GM12878 (cell line): ENCODE measurements around the gene CBFA2T3. TPM values are rescaled to one million over a fixed set of nuclear protein-coding genes. Genes with fewer than 3 reads are reported as not detected.

Experiments
- ATAC-seq: fragments of 200-7000 bp; cut with Tn5 transposase; 3 replicates; pipeline ENCODE4 v1.9.1; 2020; ENCODE audit warnings: mild to moderate bottlenecking, moderate library complexity
- BruUV-seq: library from RNA; stranded (reverse); fragments of 400-500 nt; replicated peaks from 2 replicates; lab custom pipeline; 2021; lab: Mats Ljungman, UMichigan
- CTCF ChIA-PET: fragments of 300-600 bp; sonication (Branson Sonifier 250); formaldehyde crosslinking; extraction: SDS; loops from one replicate; lab custom pipeline; 2021; ENCODE audit warnings: inconsistent platforms; lab: Yijun Ruan, JAX
- POLR2A ChIA-PET: fragments of 350-600 bp; formaldehyde crosslinking; extraction: SDS; loops from one replicate; lab custom pipeline; 2021; ENCODE audit warnings: inconsistent platforms; lab: Charles Lee
- RAD21 ChIA-PET: fragments of 300-600 bp; sonication (Branson Sonifier 250); formaldehyde crosslinking; loops from one replicate; lab custom pipeline; 2023; ENCODE audit warnings: antibody characterized with exemption; ENCODE audit not compliant: unreplicated experiment; lab: Charles Lee
- SMC1A ChIA-PET: fragments of 300-600 bp; sonication (Branson Sonifier 250); formaldehyde crosslinking; loops from one replicate; lab custom pipeline; 2023; ENCODE audit not compliant: unreplicated experiment, uncharacterized antibody; lab: Charles Lee
- DNase-seq: peaks from one replicate; pipeline ENCODE4 v3.0.0-alpha.2; 2011; ENCODE audit warnings: low read depth, low spot score
- FAIRE-seq: peaks from 3 replicates; lab custom pipeline; 2011; peaks lifted over from hg19 to GRCh38; lab: Jason Lieb, UNC
- H2AFZ ChIP-seq: 2 replicates; pipeline ENCODE4 v1.6.0; 2011; ENCODE audit warnings: low read depth, low read length, control low read depth; ENCODE audit not compliant: control insufficient read depth
- H3K27ac ChIP-seq: 2 replicates; pipeline ENCODE4 v1.5.1; 2011; ENCODE audit warnings: control low read depth; ENCODE audit not compliant: control insufficient read depth, insufficient read depth
- H3K27me3 ChIP-seq, 2 experiments: replicated peaks in 1 of 2; 2 replicates each; pipeline versions ENCODE4 v1.6.0 to v1.6.1; 2011; ENCODE audit warnings: low read length in 1 of 2; ENCODE audit not compliant: control insufficient read depth in 2 of 2, insufficient read depth in 2 of 2
- H3K36me3 ChIP-seq, 2 experiments: 2 replicates each; pipeline ENCODE4 v1.5.1; 2011; ENCODE audit warnings: low read length in 1 of 2; ENCODE audit not compliant: control insufficient read depth in 2 of 2, insufficient read depth in 2 of 2
- H3K4me1 ChIP-seq: 2 replicates; pipeline ENCODE4 v1.6.1; 2011; ENCODE audit warnings: mild to moderate bottlenecking, low read length, moderate library complexity, mixed read lengths; ENCODE audit not compliant: control insufficient read depth, insufficient read depth
- H3K4me2 ChIP-seq: 2 replicates; pipeline ENCODE4 v1.6.0; 2011; ENCODE audit warnings: control low read depth; ENCODE audit not compliant: control insufficient read depth, insufficient read depth
- H3K4me3 ChIP-seq: fragments of 200-600 bp; sonication (generic); 2 replicates; pipeline ENCODE4 v1.5.1; 2016
- H3K79me2 ChIP-seq: 2 replicates; pipeline ENCODE4 v1.6.0; 2011; ENCODE audit warnings: low read length; ENCODE audit not compliant: control insufficient read depth, insufficient read depth
- H3K9ac ChIP-seq: 2 replicates; pipeline ENCODE4 v1.8.0; 2011; ENCODE audit warnings: low read length, control low read depth, mixed read lengths; ENCODE audit not compliant: control insufficient read depth, insufficient read depth
- H3K9me3 ChIP-seq: replicated peaks from 3 replicates; pipeline ENCODE4 v1.5.1; 2011; ENCODE audit warnings: mild to moderate bottlenecking, low read length; ENCODE audit not compliant: control insufficient read depth, insufficient read depth
- H4K20me1 ChIP-seq: 2 replicates; pipeline ENCODE4 v1.6.0; 2011; ENCODE audit not compliant: control insufficient read depth, insufficient read depth
- BHLHE40 ChIP-seq, 2 experiments: fragments of 450-650 bp in 1 of 2; IDR thresholded peaks; 2 replicates each; pipeline ENCODE4 v1.6.1; 2011 to 2017; ENCODE audit warnings: low read depth in 2 of 2, borderline replicate concordance in 1 of 2, improper control_type of control experiment in 1 of 2, low read length in 1 of 2, mild to moderate bottlenecking in 1 of 2
- CBX5 ChIP-seq: sonication (generic); IDR thresholded peaks from 2 replicates; pipeline ENCODE4 v1.6.1; 2016; ENCODE audit warnings: low read depth, moderate library complexity, mild to moderate bottlenecking, inconsistent platforms
- CTCF ChIP-seq, 3 experiments: IDR thresholded peaks in 2 of 3; conservative IDR thresholded peaks in 1 of 3; 2 replicates each; pipeline ENCODE4 v1.5.1; 2011; ENCODE audit warnings: low read depth in 3 of 3, low read length in 3 of 3, mild to moderate bottlenecking in 3 of 3, control low read depth in 2 of 3, moderate library complexity in 2 of 3, inconsistent platforms in 1 of 3, mixed read lengths in 1 of 3; ENCODE audit not compliant: control insufficient read depth in 2 of 3, insufficient read depth in 1 of 3; ENCODE audit errors: extremely low read depth in 1 of 3
- EGR1 ChIP-seq, 2 experiments: IDR thresholded peaks; 1 replicate in 1 of 2; 2 replicates in 1 of 2; pipeline ENCODE4 v1.6.1; 2011 to 2012; ENCODE audit warnings: low read depth in 2 of 2, low read length in 2 of 2, borderline replicate concordance in 1 of 2, mild to moderate bottlenecking in 1 of 2, moderate library complexity in 1 of 2
- KLF5 ChIP-seq: fragments of 450-650 bp; IDR thresholded peaks from 2 replicates; pipeline ENCODE4 v1.6.1; 2014; ENCODE audit warnings: mild to moderate bottlenecking; ENCODE audit not compliant: partially characterized antibody
- PRDM15 ChIP-seq: fragments of 450-650 bp; formaldehyde crosslinking; IDR thresholded peaks from 2 replicates; pipeline ENCODE4 v1.4.0; 2020; ENCODE audit warnings: mild to moderate bottlenecking, moderate library complexity
- RUNX3 ChIP-seq: IDR thresholded peaks from 2 replicates; pipeline ENCODE4 v1.6.1; 2012; ENCODE audit warnings: low read length, inconsistent platforms
- WGBS: methylation state at CpG from one replicate; pipeline ENCODE4 v1.1.6; 2016; ENCODE audit warnings: low lambda C conversion rate; ENCODE audit not compliant: insufficient replicate concordance, insufficient coverage; ENCODE audit errors: missing lambda C conversion rate; 5-methylcytosine and 5-hydroxymethylcytosine counted together
- in situ Hi-C: fragments of 300-500 bp; cut with MboI; formaldehyde crosslinking; loops from 9 replicates; pipeline ENCODE4 v1.14.3; 2018; ENCODE audit warnings: mixed read lengths
- intact Hi-C: fragments of 100-400 bp; cut with micrococcal nuclease; formaldehyde crosslinking; loops from one replicate; pipeline ENCODE4 v1.14.2; 2022; ENCODE audit not compliant: unreplicated experiment
- polyA plus RNA-seq, 11 experiments: library from polyadenylated mRNA; depleted of rRNA in 4 of 11; unstranded in 6 of 11; stranded (reverse) in 5 of 11; fragments of >200 nt; fragmentation: Nextera tagmentation in 4 of 11; fragmentation: Illumina TruSeq in 1 of 11; extraction: Ambion mirVana in 4 of 11; extraction: Trizol in 1 of 11; gene quantifications; 1 replicate in 1 of 11; 2 replicates in 10 of 11; pipeline versions ENCODE4 v1.2.1 to v1.2.3, GENCODE V29; 2011 to 2016; ENCODE audit warnings: inconsistent platforms in 2 of 11, missing spikeins in 2 of 11, low read depth in 1 of 11
- total RNA-seq, 4 experiments: library from RNA; depleted of rRNA in 3 of 4; stranded (reverse); fragments of >200 nt in 3 of 4; fragmentation: Illumina TruSeq in 1 of 4; extraction: Trizol in 1 of 4; gene quantifications; 2 replicates each; pipeline versions ENCODE4 v1.2.1 to v1.2.3, GENCODE V29; 2013 to 2021

CBFA2T3 gene
- total and polyA plus RNA-seq, 10 of the 15 experiments (the other 5 are each of a cell fraction or from before 2014, with no cell fraction given) = 0.69 to 42.6 (median 4.5) TPM

- Histone ChIP-seq H3K9me3 (no peaks in the 10 kb centered on the region), H3K9ac (peak overlapping the region; percentile 10; the same call in 1 of the 2 replicates), H3K4me3 (no peak overlapping the region), H2AFZ (no peak overlapping the region), H3K27ac (no peak overlapping the region), H4K20me1 (peaks cover 3% of the 10 kb centered on the region; the same call in 1 of the 2 replicates), H3K27me3 (no peaks in the 10 kb centered on the region), H3K4me1 (peaks cover 20% of the 10 kb centered on the region), H3K4me2 (0 out of 2 replicates have a peak overlapping the region, but pooled peaks have one; percentile 3), H3K36me3 (peaks cover 0 to 2% of the 10 kb centered on the region in 2 experiments; a peak in 2 of 4 replicates), H3K79me2 (peaks cover 3% of the 10 kb centered on the region)
- FAIRE-seq (no peak), DNase-seq (no peak), ATAC-seq (no peak)
- TF ChIP-seq CBX5 (no peak), RUNX3 (peak; percentile 16; the same call in 1 of the 2 replicates), KLF5 (no peak)
- BruUV-seq = no TSS peak
- WGBS = 62% methylated on average over 19 of the region's 19 CpGs
- RAD21 ChIA-PET = no interaction called here
- intact Hi-C loops (loop anchor here (5.0 kb wide), 1 partner anchor 64 kb away; the partner anchor contains the start of genes GALNS and TRAPPC2L), in situ Hi-C loops (no loop called here)
- SMC1A ChIA-PET = no interaction called here
- CTCF ChIA-PET = no interaction called here
- POLR2A ChIA-PET = no interaction called here
These were observed 55.4 kb downstream of the CBFA2T3 start for GRCh38 chr16:88921591-88921990.

- Histone ChIP-seq H3K27me3 (no peaks in the 10 kb centered on the region), H3K27ac (peak overlapping the region; percentile 16), H3K9me3 (no peaks in the 10 kb centered on the region), H2AFZ (no peak overlapping the region; the same call in 1 of the 2 replicates), H3K4me1 (peaks cover 20% of the 10 kb centered on the region), H3K4me2 (peak overlapping the region; percentile 3; the same call in 1 of the 2 replicates), H3K4me3 (no peak overlapping the region), H3K79me2 (peaks cover 3% of the 10 kb centered on the region), H4K20me1 (peaks cover 3% of the 10 kb centered on the region; the same call in 1 of the 2 replicates), H3K36me3 (peaks cover 2 to 3% of the 10 kb centered on the region in 2 experiments; a peak in 2 of 4 replicates), H3K9ac (peak overlapping the region; percentile 10; the same call in 1 of the 2 replicates)
- no TSS peak for BruUV-seq
- RAD21 ChIA-PET = no interaction called here
- intact Hi-C loops = loop anchor here (5.0 kb wide), 1 partner anchor 64 kb away; the partner anchor contains the start of genes GALNS and TRAPPC2L
- SMC1A ChIA-PET = no interaction called here
- peak; percentile 61 for ATAC-seq
- WGBS = 46% methylated on average over 27 of the region's 28 CpGs
- no peak for DNase-seq
- in situ Hi-C loops = no loop called here
- FAIRE-seq = no peak
- CTCF ChIA-PET = no interaction called here
- POLR2A ChIA-PET = interaction anchor here (0.6 kb wide), 1 partner anchor 1144 kb away, joined by 3 read pairs; no protein-coding TSS in a partner anchor
- peak in 1 of 2 experiments; percentile 80; a peak in 2 of 3 replicates for TF ChIP-seq EGR1 (IDR thresholded peaks at IDR 0.05; ENCODE audit: borderline replicate concordance in 1 of 2, low read depth in 2 of 2, low read length in 2 of 2)
- TF ChIP-seq BHLHE40 (IDR thresholded peaks at IDR 0.05; ENCODE audit: borderline replicate concordance in 1 of 2, low read depth in 2 of 2, low read length in 1 of 2) = peak in 1 of 2 experiments; percentile 20; a peak in 1 of 4 replicates
- no peak for TF ChIP-seq PRDM15 (CRISPR knock-in tag)
- TF ChIP-seq CTCF (IDR thresholded peaks at IDR 0.05 in 2 of 3, conservative IDR thresholded peaks at IDR 0.05 in 1 of 3; ENCODE audit: control insufficient read depth in 2 of 3, extremely low read depth in 1 of 3, insufficient read depth in 1 of 3, low read depth in 3 of 3, low read length in 3 of 3) = no peak
These were observed 56.1 kb downstream of the CBFA2T3 start for GRCh38 chr16:88920618-88921590.
